Measurements from ENCODE around the gene ZC3HAV1.
"Not testable (repeated sequence)": the region's sequence is repeated elsewhere in the genome, so short reads cannot be mapped to it uniquely, and the experiment has no call there.

The ZC3HAV1 gene

GRCh38 chr7:139095194-139095659 lies 14.3 kb downstream of the ZC3HAV1 start:
- no peak for TF ChIP-seq CTCF (IDR thresholded peaks at IDR 0.05; ENCODE audit: control insufficient read depth, extremely low read depth, insufficient read depth)
- no peak for DNase-seq (ENCODE audit: low read depth)
- peak overlapping the region; percentile 6; the same call in 1 of the 2 replicates for H3K4me3 ChIP-seq (ENCODE audit: low read depth, low read length)

GRCh38 chr7:139094596-139094995 lies 14.9 kb downstream of the ZC3HAV1 start:
- H3K4me3 ChIP-seq (ENCODE audit: low read depth, low read length) = peak overlapping the region; percentile 17; the same call in 1 of the 2 replicates
- TF ChIP-seq CTCF (IDR thresholded peaks at IDR 0.05; ENCODE audit: control insufficient read depth, extremely low read depth, insufficient read depth) = no peak
- DNase-seq (ENCODE audit: low read depth) = no peak

GRCh38 chr7:139094030-139094429 lies 15.5 kb downstream of the ZC3HAV1 start:
- no peak overlapping the region for H3K4me3 ChIP-seq (ENCODE audit: low read depth, low read length)
- TF ChIP-seq CTCF (IDR thresholded peaks at IDR 0.05; ENCODE audit: control insufficient read depth, extremely low read depth, insufficient read depth) = no peak
- DNase-seq (ENCODE audit: low read depth) = no peak

- not testable (repeated sequence) for DNase-seq (ENCODE audit: low read depth); H3K4me3 ChIP-seq (ENCODE audit: low read depth, low read length)
These were observed 16.0 kb downstream of the ZC3HAV1 start for GRCh38 chr7:139093512-139093911.

GRCh38 chr7:139092090-139092796 lies 17.3 kb downstream of the ZC3HAV1 start:
- H3K4me3 ChIP-seq (ENCODE audit: low read depth, low read length) = no peak overlapping the region
- DNase-seq (ENCODE audit: low read depth) = no peak
- no peak for TF ChIP-seq CTCF (IDR thresholded peaks at IDR 0.05; ENCODE audit: control insufficient read depth, extremely low read depth, insufficient read depth)

GRCh38 chr7:139091677-139091996 lies 17.9 kb downstream of the ZC3HAV1 start:
- no peak overlapping the region for H3K4me3 ChIP-seq (ENCODE audit: low read depth, low read length)
- no peak for DNase-seq (ENCODE audit: low read depth)
- no peak for TF ChIP-seq CTCF (IDR thresholded peaks at IDR 0.05; ENCODE audit: control insufficient read depth, extremely low read depth, insufficient read depth)

- DNase-seq (ENCODE audit: low read depth) = no peak
- no peak overlapping the region for H3K4me3 ChIP-seq (ENCODE audit: low read depth, low read length)
- TF ChIP-seq CTCF (IDR thresholded peaks at IDR 0.05; ENCODE audit: control insufficient read depth, extremely low read depth, insufficient read depth) = no peak
These were observed 20.4 kb downstream of the ZC3HAV1 start for GRCh38 chr7:139089118-139089517.
